Smooth muscle cell (in vitro differentiated cells): ENCODE data around the gene DSCAM. TPM values are rescaled to one million over a fixed set of nuclear protein-coding genes. Genes with fewer than 3 reads are reported as not detected.

Source experiments
- DNase-seq: peaks from one replicate; lab custom pipeline; 2025; ENCODE audit not compliant: unreplicated experiment; lab: John Stamatoyannopoulos, UW
- H2AFZ ChIP-seq: fragments of 200-600 bp; sonication (generic); 2 replicates; pipeline ENCODE4 v1.6.0; 2016; ENCODE audit warnings: antibody characterized with exemption, low read depth, mild to moderate bottlenecking
- H3F3A ChIP-seq: fragments of 200-600 bp; sonication (generic); 2 replicates; pipeline ENCODE4 v1.6.0; 2017; ENCODE audit warnings: antibody characterized with exemption, low read depth
- H3K27ac ChIP-seq: fragments of 200-600 bp; sonication (generic); 2 replicates; pipeline ENCODE4 v1.5.1; 2016; ENCODE audit warnings: low read depth, mild to moderate bottlenecking
- H3K27me3 ChIP-seq: fragments of 200-600 bp; sonication (generic); 2 replicates; pipeline ENCODE4 v1.6.1; 2016; ENCODE audit warnings: low read depth, mild to moderate bottlenecking
- H3K36me3 ChIP-seq: fragments of 200-600 bp; sonication (generic); 2 replicates; pipeline ENCODE4 v1.5.1; 2016; ENCODE audit warnings: low read depth
- H3K4me1 ChIP-seq: fragments of 200-600 bp; sonication (generic); 2 replicates; pipeline ENCODE4 v1.5.1; 2016; ENCODE audit warnings: low read depth
- H3K4me2 ChIP-seq: fragments of 200-600 bp; sonication (generic); 2 replicates; pipeline ENCODE4 v1.6.0; 2016; ENCODE audit warnings: mild to moderate bottlenecking
- H3K4me3 ChIP-seq: fragments of 200-600 bp; sonication (generic); 2 replicates; pipeline ENCODE4 v1.5.1; 2016; ENCODE audit warnings: mild to moderate bottlenecking
- H3K79me2 ChIP-seq: fragments of 200-600 bp; sonication (generic); 2 replicates; pipeline ENCODE4 v1.6.0; 2016; ENCODE audit warnings: low read depth, mild to moderate bottlenecking
- H3K9ac ChIP-seq: fragments of 200-600 bp; sonication (generic); 2 replicates; pipeline ENCODE4 v1.6.0; 2016; ENCODE audit warnings: low read depth
- H3K9me3 ChIP-seq: fragments of 200-600 bp; sonication (generic); replicated peaks from 2 replicates; pipeline ENCODE4 v1.5.1; 2016; ENCODE audit warnings: low read depth
- H4K20me1 ChIP-seq: fragments of 200-600 bp; sonication (generic); 2 replicates; pipeline ENCODE4 v1.6.0; 2016; ENCODE audit warnings: low read depth
- WGBS: methylation state at CpG from one replicate; pipeline ENCODE4 v1.1.7; 2016; ENCODE audit warnings: low lambda C conversion rate; 5-methylcytosine and 5-hydroxymethylcytosine counted together
- polyA plus RNA-seq: library from polyadenylated mRNA; unstranded; fragments of >200 nt; fragmentation: Nextera tagmentation; extraction: Ambion mirVana; gene quantifications from 2 replicates; pipeline ENCODE4 v1.2.1, GENCODE V29; 2016
- total RNA-seq: library from RNA; depleted of rRNA; stranded (reverse); fragments of >200 nt; gene quantifications from 2 replicates; pipeline ENCODE4 v1.2.3, GENCODE V29; 2014
- TF ChIP-seq, protein P1 (sequence below): fragments of 200-600 bp; sonication (generic); IDR thresholded peaks from 2 replicates; pipeline ENCODE4 v1.5.1; 2017; ENCODE audit warnings: borderline replicate concordance, mild to moderate bottlenecking, antibody characterized with exemption; ENCODE audit not compliant: insufficient read depth, poor library complexity, severe bottlenecking

The DSCAM gene
- total and polyA plus RNA-seq, 2 experiments from 2014 or later, result not detected

DNA sequence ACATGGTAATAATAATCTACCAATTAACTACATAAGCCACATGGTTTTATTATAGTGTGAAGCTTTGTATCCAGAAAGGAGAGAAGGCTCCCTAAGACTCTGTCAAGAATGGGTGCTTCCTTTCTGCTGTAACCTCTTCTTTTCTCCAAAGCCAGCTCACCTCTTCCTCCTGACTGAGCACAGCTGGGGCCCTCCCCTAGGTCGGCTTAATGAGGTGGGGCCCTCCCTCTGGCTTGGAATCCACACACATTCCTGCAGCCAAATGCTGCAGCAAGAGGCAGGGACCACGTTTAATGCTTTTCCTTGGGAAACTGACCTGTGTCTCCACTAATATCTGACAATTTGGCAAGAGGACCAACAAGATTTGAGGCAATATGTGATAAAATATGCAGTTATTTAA lies 94.8 kb downstream of the DSCAM start:
- no peak overlapping the region for H3K4me3 ChIP-seq
- H3K4me1 ChIP-seq, result peaks cover 15% of the 10 kb centered on the region
- no peak overlapping the region for H3K4me2 ChIP-seq
- no peaks in the 10 kb centered on the region for H3K27me3 ChIP-seq
- H4K20me1 ChIP-seq, result no peaks in the 10 kb centered on the region
- H3K79me2 ChIP-seq, result no peaks in the 10 kb centered on the region
- no peaks in the 10 kb centered on the region for H3F3A ChIP-seq
- no peak overlapping the region for H3K27ac ChIP-seq
- WGBS, result 14% methylated on average over 2 of the region's 2 CpGs
- DNase-seq, result no peak
- no peaks in the 10 kb centered on the region for H3K9me3 ChIP-seq
- no peak overlapping the region for H2AFZ ChIP-seq
- H3K9ac ChIP-seq, result no peak overlapping the region
- no peaks in the 10 kb centered on the region for H3K36me3 ChIP-seq
- TF ChIP-seq, protein P1, sequence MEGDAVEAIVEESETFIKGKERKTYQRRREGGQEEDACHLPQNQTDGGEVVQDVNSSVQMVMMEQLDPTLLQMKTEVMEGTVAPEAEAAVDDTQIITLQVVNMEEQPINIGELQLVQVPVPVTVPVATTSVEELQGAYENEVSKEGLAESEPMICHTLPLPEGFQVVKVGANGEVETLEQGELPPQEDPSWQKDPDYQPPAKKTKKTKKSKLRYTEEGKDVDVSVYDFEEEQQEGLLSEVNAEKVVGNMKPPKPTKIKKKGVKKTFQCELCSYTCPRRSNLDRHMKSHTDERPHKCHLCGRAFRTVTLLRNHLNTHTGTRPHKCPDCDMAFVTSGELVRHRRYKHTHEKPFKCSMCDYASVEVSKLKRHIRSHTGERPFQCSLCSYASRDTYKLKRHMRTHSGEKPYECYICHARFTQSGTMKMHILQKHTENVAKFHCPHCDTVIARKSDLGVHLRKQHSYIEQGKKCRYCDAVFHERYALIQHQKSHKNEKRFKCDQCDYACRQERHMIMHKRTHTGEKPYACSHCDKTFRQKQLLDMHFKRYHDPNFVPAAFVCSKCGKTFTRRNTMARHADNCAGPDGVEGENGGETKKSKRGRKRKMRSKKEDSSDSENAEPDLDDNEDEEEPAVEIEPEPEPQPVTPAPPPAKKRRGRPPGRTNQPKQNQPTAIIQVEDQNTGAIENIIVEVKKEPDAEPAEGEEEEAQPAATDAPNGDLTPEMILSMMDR, result no peak

DNA sequence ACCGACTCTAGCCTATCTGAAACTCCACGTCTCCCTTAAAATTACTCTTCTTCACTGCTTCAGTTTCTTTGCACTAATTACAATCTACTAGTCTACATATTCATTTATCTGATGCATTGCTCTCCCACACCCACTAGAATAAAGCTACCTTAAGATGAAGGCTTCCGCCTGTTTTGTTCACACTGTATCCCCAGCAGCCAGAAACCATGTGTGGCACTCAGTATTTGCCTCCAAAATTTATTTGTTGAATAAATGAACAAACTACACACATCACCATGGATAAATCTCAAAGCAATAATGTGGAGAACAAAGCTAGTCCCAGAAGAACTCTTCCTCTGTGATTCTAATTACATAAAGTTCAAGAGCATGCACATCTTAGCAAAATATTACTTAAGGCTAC lies 95.7 kb downstream of the DSCAM start:
- H3K36me3 ChIP-seq, result no peaks in the 10 kb centered on the region
- H3K4me1 ChIP-seq, result peaks cover 15% of the 10 kb centered on the region
- TF ChIP-seq, protein P1, result no peak
- no peak overlapping the region for H3K4me3 ChIP-seq
- no peaks in the 10 kb centered on the region for H3F3A ChIP-seq
- 87% methylated on average over 3 of the region's 3 CpGs for WGBS
- H3K4me2 ChIP-seq, result no peak overlapping the region
- H3K27ac ChIP-seq, result no peak overlapping the region
- no peak overlapping the region for H3K9ac ChIP-seq
- no peaks in the 10 kb centered on the region for H4K20me1 ChIP-seq
- no peak overlapping the region for H2AFZ ChIP-seq
- no peaks in the 10 kb centered on the region for H3K27me3 ChIP-seq
- DNase-seq, result no peak
- H3K79me2 ChIP-seq, result no peaks in the 10 kb centered on the region
- H3K9me3 ChIP-seq, result no peaks in the 10 kb centered on the region

GRCh38 chr21:40736145-40736544 lies 110.8 kb downstream of the DSCAM start:
- Histone ChIP-seq H3K79me2 (no peaks in the 10 kb centered on the region), H3K4me2 (no peak overlapping the region), H3K27me3 (peaks cover 7% of the 10 kb centered on the region), H2AFZ (no peak overlapping the region), H4K20me1 (no peaks in the 10 kb centered on the region), H3K4me3 (no peak overlapping the region), H3F3A (no peaks in the 10 kb centered on the region), H3K9ac (no peak overlapping the region), H3K36me3 (no peaks in the 10 kb centered on the region), H3K4me1 (no peaks in the 10 kb centered on the region), H3K27ac (no peak overlapping the region), H3K9me3 (no peaks in the 10 kb centered on the region)
- no peak for DNase-seq
- TF ChIP-seq, protein P1, result no peak
- 89% methylated on average over 3 of the region's 3 CpGs for WGBS

DNA sequence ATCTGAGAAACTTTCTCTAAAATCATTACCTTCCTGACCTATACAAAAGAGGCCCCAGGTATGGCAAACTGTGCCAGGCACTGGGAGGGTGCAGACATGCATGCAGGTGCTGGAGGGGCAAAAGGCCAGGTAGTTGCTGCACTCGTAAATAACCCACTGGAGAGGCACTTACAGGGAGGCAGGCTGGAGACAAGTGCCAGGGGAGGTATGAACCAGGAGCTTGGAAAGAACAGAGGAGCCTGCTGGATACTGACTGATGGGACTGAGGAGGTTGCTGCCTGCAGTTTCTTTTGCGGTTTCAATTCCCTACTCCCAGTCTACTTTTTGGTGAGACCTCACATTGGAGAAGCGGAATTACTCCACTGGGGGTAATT lies 113.9 kb downstream of the DSCAM start:
- Histone ChIP-seq H3K79me2 (no peaks in the 10 kb centered on the region), H3K27me3 (no peaks in the 10 kb centered on the region), H3K9me3 (no peaks in the 10 kb centered on the region), H3K27ac (no peak overlapping the region), H3K36me3 (no peaks in the 10 kb centered on the region), H4K20me1 (no peaks in the 10 kb centered on the region), H3K4me2 (no peak overlapping the region), H3K9ac (no peak overlapping the region), H3K4me3 (no peak overlapping the region), H3F3A (no peaks in the 10 kb centered on the region), H2AFZ (no peak overlapping the region), H3K4me1 (no peaks in the 10 kb centered on the region)
- TF ChIP-seq, protein P1, result no peak
- WGBS, result 91% methylated on average over 3 of the region's 3 CpGs
- DNase-seq, result no peak
